NCI-H345 treated with DMSO at 0.1 percent for 48 hours (cell line): ENCODE data around the gene ZFP42.
"Not testable (repeated sequence)": the region's sequence is repeated elsewhere in the genome, so short reads cannot be mapped to it uniquely, and the experiment has no call there.

Source experiments
- DNase-seq: peaks from one replicate; lab custom pipeline; 2025; ENCODE audit not compliant: unreplicated experiment; lab: John Stamatoyannopoulos, UW

The ZFP42 gene

GRCh38 chr4:187995322-187996207, at the start of gene ZFP42:
ZFP42 (plus strand) TSS chr4:187995771; CDS start chr4:188002808, 7,037 bp downstream.
- no peak for DNase-seq

GRCh38 chr4:187961171-187961570, 34.4 kb upstream of the ZFP42 start:
- DNase-seq: no peak

- DNase-seq: no peak
Observed at GRCh38 chr4:187961961-187962360, 33.6 kb upstream of the ZFP42 start.

GRCh38 chr4:187962926-187963325, 32.6 kb upstream of the ZFP42 start:
- DNase-seq: no peak

- DNase-seq: no peak
Observed at GRCh38 chr4:187965726-187966125, 29.8 kb upstream of the ZFP42 start.

GRCh38 chr4:187972135-187972534, 23.4 kb upstream of the ZFP42 start:
- DNase-seq: no peak

- DNase-seq: no peak
Observed at GRCh38 chr4:187983746-187984145, 11.8 kb upstream of the ZFP42 start.

GRCh38 chr4:187992971-187993370, 2.6 kb upstream of the ZFP42 start:
- DNase-seq: no peak

- DNase-seq: no peak
Observed at GRCh38 chr4:187993827-187994226, 1.7 kb upstream of the ZFP42 start.

- no peak for DNase-seq
Observed at GRCh38 chr4:187996502-187997177, 1.1 kb downstream of the ZFP42 start.

GRCh38 chr4:187997991-187998390, 2.4 kb downstream of the ZFP42 start:
- not testable (repeated sequence) for DNase-seq

- DNase-seq: no peak
Observed at GRCh38 chr4:187999406-187999932, 3.9 kb downstream of the ZFP42 start.

GRCh38 chr4:188002323-188002722, 6.8 kb downstream of the ZFP42 start:
- no peak for DNase-seq

- no peak for DNase-seq
Observed at GRCh38 chr4:188002751-188003150, 7.2 kb downstream of the ZFP42 start.

- no peak for DNase-seq
Observed at GRCh38 chr4:188005561-188005960, 10.0 kb downstream of the ZFP42 start.

GRCh38 chr4:188006285-188006848, 10.8 kb downstream of the ZFP42 start:
- no peak for DNase-seq

- DNase-seq: no peak
Observed at GRCh38 chr4:188008377-188008776, 12.8 kb downstream of the ZFP42 start.

- DNase-seq: no peak
Observed at GRCh38 chr4:188012426-188012945, 16.9 kb downstream of the ZFP42 start.

- DNase-seq: no peak
Observed at GRCh38 chr4:188015025-188015940, 19.7 kb downstream of the ZFP42 start.

GRCh38 chr4:188016754-188017153, 21.2 kb downstream of the ZFP42 start:
- DNase-seq: no peak
